H9 (cell line): Measurements from ENCODE around the gene MAP3K1. TPM values are rescaled to one million over a fixed set of nuclear protein-coding genes. Genes with fewer than 3 reads are reported as not detected.

Source experiments
- DNase-seq: peaks from one replicate; pipeline ENCODE4 v3.0.0-alpha.2; 2017
- H2AFZ ChIP-seq: one replicate; pipeline ENCODE4 v1.6.1; 2013; ENCODE audit warnings: mild to moderate bottlenecking, low read length, control low read depth, moderate library complexity
- H2AK5ac ChIP-seq: 2 replicates; pipeline ENCODE4 v1.6.1; 2013; ENCODE audit warnings: low read length, control low read depth, mixed read lengths; ENCODE audit not compliant: insufficient read length
- H2BK120ac ChIP-seq: one replicate; pipeline ENCODE4 v1.6.1; 2013; ENCODE audit warnings: low read depth, mild to moderate bottlenecking, low read length, control low read depth, inconsistent platforms; ENCODE audit not compliant: poor library complexity, severe bottlenecking
- H2BK12ac ChIP-seq: 2 replicates; pipeline ENCODE4 v1.6.1; 2013; ENCODE audit warnings: low read length, control low read depth, mixed read lengths, low read depth; ENCODE audit not compliant: insufficient read length
- H2BK15ac ChIP-seq: 2 replicates; pipeline ENCODE4 v1.6.1; 2013; ENCODE audit warnings: low read depth, low read length, control low read depth
- H2BK20ac ChIP-seq: one replicate; pipeline ENCODE4 v1.6.1; 2013; ENCODE audit warnings: low read depth, mild to moderate bottlenecking, low read length, control low read depth, inconsistent platforms; ENCODE audit not compliant: poor library complexity, severe bottlenecking
- H2BK5ac ChIP-seq: 2 replicates; pipeline ENCODE4 v1.6.1; 2013; ENCODE audit warnings: low read length, control low read depth, mixed read lengths; ENCODE audit not compliant: insufficient read length
- H3K14ac ChIP-seq: 2 replicates; pipeline ENCODE4 v1.6.1; 2013; ENCODE audit warnings: low read length, control low read depth; ENCODE audit not compliant: insufficient read depth
- H3K18ac ChIP-seq: 2 replicates; pipeline ENCODE4 v1.6.1; 2013; ENCODE audit warnings: low read depth, mild to moderate bottlenecking, mixed read lengths, low read length, control low read depth; ENCODE audit not compliant: insufficient read length
- H3K23ac ChIP-seq: 2 replicates; pipeline ENCODE4 v1.6.1; 2013; ENCODE audit warnings: low read length, control low read depth, mixed read lengths, low read depth; ENCODE audit not compliant: insufficient read length
- H3K23me2 ChIP-seq: 2 replicates; pipeline ENCODE4 v1.6.1; 2013; ENCODE audit warnings: low read depth, mild to moderate bottlenecking, mixed read lengths, low read length, control low read depth; ENCODE audit not compliant: insufficient read length, poor library complexity, severe bottlenecking
- H3K27ac ChIP-seq: 2 replicates; pipeline ENCODE4 v1.5.1; 2013; ENCODE audit warnings: low read length, control low read depth, mixed read lengths, low read depth; ENCODE audit not compliant: insufficient read length
- H3K27me3 ChIP-seq: 2 replicates; pipeline ENCODE4 v1.6.1; 2013; ENCODE audit warnings: low read length, control low read depth, inconsistent platforms; ENCODE audit not compliant: insufficient read depth
- H3K4ac ChIP-seq: 2 replicates; pipeline ENCODE4 v1.6.1; 2013; ENCODE audit warnings: low read depth, mild to moderate bottlenecking, control low read depth, inconsistent platforms, low read length, moderate library complexity
- H3K4me1 ChIP-seq: 2 replicates; pipeline ENCODE4 v1.6.1; 2013; ENCODE audit warnings: low read length, control low read depth, inconsistent platforms; ENCODE audit not compliant: insufficient read depth
- H3K4me2 ChIP-seq: 2 replicates; pipeline ENCODE4 v1.6.1; 2013; ENCODE audit warnings: low read length, control low read depth, mixed read lengths; ENCODE audit not compliant: insufficient read length, insufficient read depth
- H3K56ac ChIP-seq: 2 replicates; pipeline ENCODE4 v1.6.1; 2013; ENCODE audit warnings: low read depth, mild to moderate bottlenecking, mixed read lengths, low read length, control low read depth; ENCODE audit not compliant: insufficient read length
- H3K79me1 ChIP-seq: 2 replicates; pipeline ENCODE4 v1.6.1; 2013; ENCODE audit warnings: low read depth, mild to moderate bottlenecking, moderate library complexity, low read length, control low read depth, inconsistent platforms; ENCODE audit not compliant: insufficient read depth, poor library complexity, severe bottlenecking
- H3K79me2 ChIP-seq: 2 replicates; pipeline ENCODE4 v1.6.1; 2013; ENCODE audit warnings: low read length, control low read depth, inconsistent platforms; ENCODE audit not compliant: insufficient read depth
- H3K9ac ChIP-seq: 2 replicates; pipeline ENCODE4 v1.6.1; 2013; ENCODE audit warnings: low read length, control low read depth, mixed read lengths; ENCODE audit not compliant: insufficient read length; ENCODE audit errors: extremely low read depth
- H3K9me3 ChIP-seq: one replicate; pipeline ENCODE4 v1.6.1; 2013; ENCODE audit warnings: low read depth, low read length, inconsistent platforms; ENCODE audit not compliant: control insufficient read depth
- H3T11ph ChIP-seq: one replicate; pipeline ENCODE4 v1.6.1; 2013; ENCODE audit warnings: mild to moderate bottlenecking, low read length, control low read depth, inconsistent platforms
- H4K20me1 ChIP-seq: one replicate; pipeline ENCODE4 v1.6.1; 2013; ENCODE audit not compliant: control insufficient read depth, insufficient read length, insufficient read depth
- H4K5ac ChIP-seq: 2 replicates; pipeline ENCODE4 v1.6.1; 2013; ENCODE audit warnings: low read depth, mild to moderate bottlenecking, mixed read lengths, low read length, control low read depth; ENCODE audit not compliant: insufficient read length
- H4K8ac ChIP-seq: replicated peaks from 2 replicates; pipeline ENCODE4 v1.6.1; 2013; ENCODE audit warnings: low read length, control low read depth, mixed read lengths, low read depth; ENCODE audit not compliant: insufficient read length
- H4K91ac ChIP-seq: 2 replicates; pipeline ENCODE4 v1.6.1; 2013; ENCODE audit warnings: low read depth, mild to moderate bottlenecking, moderate library complexity, mixed read lengths, low read length, control low read depth; ENCODE audit not compliant: insufficient read length
- H3K27ac Mint-ChIP-seq, 3 experiments: 2 replicates in 2 of 3; 3 replicates in 1 of 3; pipeline ENCODE4 v1.8.0; 2020 to 2021; ENCODE audit warnings: mixed read lengths in 3 of 3, mild to moderate bottlenecking in 1 of 3, moderate library complexity in 1 of 3
- H3K27me3 Mint-ChIP-seq: 2 replicates; pipeline ENCODE4 v1.8.0; 2021; ENCODE audit warnings: low read depth, mild to moderate bottlenecking, moderate library complexity, mixed read lengths
- H3K36me3 Mint-ChIP-seq, 3 experiments: 2 replicates in 2 of 3; 3 replicates in 1 of 3; pipeline ENCODE4 v1.8.0; 2020 to 2021; ENCODE audit warnings: low read depth in 3 of 3, mixed read lengths in 3 of 3; ENCODE audit not compliant: insufficient read depth in 1 of 3
- H3K4me1 Mint-ChIP-seq, 2 experiments: 2 replicates each; pipeline ENCODE4 v1.8.0; 2020; ENCODE audit warnings: mixed read lengths in 2 of 2
- H3K4me3 Mint-ChIP-seq, 2 experiments: 2 replicates in 1 of 2; 3 replicates in 1 of 2; pipeline ENCODE4 v1.8.0; 2020 to 2021; ENCODE audit warnings: mild to moderate bottlenecking in 2 of 2, mixed read lengths in 2 of 2, moderate library complexity in 1 of 2
- H3K9me3 Mint-ChIP-seq, 2 experiments: 2 replicates in 1 of 2; 3 replicates in 1 of 2; pipeline ENCODE4 v1.8.0; 2020; ENCODE audit warnings: mild to moderate bottlenecking in 2 of 2, mixed read lengths in 2 of 2, moderate library complexity in 1 of 2
- CTCF ChIP-seq: fragments of 200-600 bp; sonication (generic); conservative IDR thresholded peaks from 3 replicates; pipeline ENCODE4 v1.8.0; 2021; ENCODE audit warnings: antibody characterized with exemption, mild to moderate bottlenecking
- WGBS: extraction: QIAGEN DNeasy Blood & Tissue Kit; methylation state at CpG from one replicate; pipeline ENCODE4 v1.1.7; 2013; ENCODE audit warnings: missing lambda C conversion rate, low lambda C conversion rate, mixed read lengths; ENCODE audit not compliant: insufficient read length; ENCODE audit errors: extremely low coverage; 5-methylcytosine and 5-hydroxymethylcytosine counted together
- total RNA-seq: library from RNA; stranded (reverse); gene quantifications from 2 replicates; pipeline ENCODE4 v1.2.1, GENCODE V29; 2021

Gene MAP3K1
- total RNA-seq, 1 experiment from 2014 or later, result 11.1 TPM

- Histone ChIP-seq H4K8ac (no peak overlapping the region), H2BK5ac (no peak overlapping the region), H3K27ac (no peak overlapping the region), H3K9me3 (no peaks in the 10 kb centered on the region), H3K56ac (no peak overlapping the region), H4K5ac (no peak overlapping the region), H3K9ac (no peak overlapping the region), H4K91ac (no peak overlapping the region), H2BK15ac (no peak overlapping the region), H2BK120ac (no peak overlapping the region), H3K14ac (no peak overlapping the region), H3K23ac (no peak overlapping the region), H3K79me1 (no peaks in the 10 kb centered on the region), H3K79me2 (no peaks in the 10 kb centered on the region), H2AK5ac (no peak overlapping the region), H3K18ac (no peak overlapping the region), H3K27me3 (no peaks in the 10 kb centered on the region; the same call in 1 of the 2 replicates), H3K4me1 (no peaks in the 10 kb centered on the region), H2AFZ (no peak overlapping the region), H3K23me2 (no peaks in the 10 kb centered on the region), H3T11ph (no peak overlapping the region), H2BK12ac (no peak overlapping the region), H2BK20ac (no peak overlapping the region), H3K4me2 (no peak overlapping the region), H3K4ac (no peak overlapping the region), H4K20me1 (no peaks in the 10 kb centered on the region)
- Mint-ChIP-seq H3K27ac (no peak overlapping the region), H3K4me1 (peaks cover under 1 to 2% of the 10 kb centered on the region in 2 experiments), H3K9me3 (no peaks in the 10 kb centered on the region), H3K27me3 (peaks cover 14% of the 10 kb centered on the region), H3K36me3 (no peaks in the 10 kb centered on the region), H3K4me3 (no peak overlapping the region)
- WGBS, result no CpG with 5 or more reads among the region's 4 CpGs
- DNase-seq, result no peak
- no peak for TF ChIP-seq CTCF
These were observed 7.1 kb upstream of the MAP3K1 start for GRCh38 chr5:56808211-56808610.
